ENCODE measurements around the gene FLNC.

GRCh38 chr7:128859232-128860157, 29.3 kb downstream of the FLNC start:
- TF ChIP-seq POLR2A (IDR thresholded peaks at IDR 0.05; ENCODE audit: low read depth, low read length): no peak
- TF ChIP-seq POLR2AphosphoS5 (IDR thresholded peaks at IDR 0.05; ENCODE audit: low read depth, low read length): no peak
